T-helper 2 cell (primary cell): Measurements from ENCODE around the gene CTAGE9.

Experiments used
- DNase-seq, 5 experiments: peaks; one replicate each; pipeline versions ENCODE4 v3.0.0 to v3.0.0-alpha.2; 2012 to 2022

Gene CTAGE9

GRCh38 chr6:131663578-131664165 lies 47.1 kb downstream of the CTAGE9 start:
- no peak for DNase-seq

- no peak for DNase-seq
These were observed 50.6 kb downstream of the CTAGE9 start for GRCh38 chr6:131660195-131660594.
